ENCODE results near the gene SPATA6L. TPM values are rescaled to one million over a fixed set of nuclear protein-coding genes. Genes with fewer than 3 reads are reported as not detected.
A peak's percentile ranks its signal among the peaks of the same experiment; 100 is the strongest.

Gene SPATA6L
- total and polyA plus RNA-seq, 2 of the 13 experiments (the other 11 are each of a cell fraction or from before 2014, with no cell fraction given), result 1.1 to 1.9 TPM

- peak; percentile 9; the same call in 1 of the 2 replicates for TF ChIP-seq AHDC1 (CRISPR knock-in tag; IDR thresholded peaks at IDR 0.05; ENCODE audit: borderline replicate concordance)
- TF ChIP-seq GPN1 (CRISPR knock-in tag; IDR thresholded peaks at IDR 0.05; ENCODE audit: borderline replicate concordance), result no peak
- no peak for TF ChIP-seq ZNF816 (CRISPR knock-in tag; IDR thresholded peaks at IDR 0.05; ENCODE audit: borderline replicate concordance)
- no peak for TF ChIP-seq HDAC6 (IDR thresholded peaks at IDR 0.05; ENCODE audit: low read depth, low read length)
- no peak for TF ChIP-seq ZBTB7A (CRISPR knock-in tag; IDR thresholded peaks at IDR 0.05)
- TF ChIP-seq TFDP2 (CRISPR knock-in tag; IDR thresholded peaks at IDR 0.05), result no peak
- peak; percentile 53; the same call in 1 of the 2 replicates for TF ChIP-seq ELF1 (CRISPR knock-in tag; IDR thresholded peaks at IDR 0.05)
- no peak; the same call in 1 of the 2 replicates for TF ChIP-seq EHMT2 (IDR thresholded peaks at IDR 0.05; ENCODE audit: borderline replicate concordance, low read depth, low read length)
- peak; percentile 20; the same call in 1 of the 2 replicates for TF ChIP-seq TFE3 (CRISPR knock-in tag; IDR thresholded peaks at IDR 0.05)
- no peak for TF ChIP-seq CBFB (CRISPR knock-in tag; IDR thresholded peaks at IDR 0.05)
- TF ChIP-seq IKZF4 (CRISPR knock-in tag; IDR thresholded peaks at IDR 0.05; ENCODE audit: borderline replicate concordance, low read depth, not compliant biosample characterization), result no peak
- TF ChIP-seq SNAPC4 (CRISPR knock-in tag; IDR thresholded peaks at IDR 0.05), result 0 out of 2 replicates have a peak, but pooled peaks have one; percentile 61
- TF ChIP-seq ZNF121 (CRISPR knock-in tag; IDR thresholded peaks at IDR 0.05), result no peak
- peak; percentile 24 for TF ChIP-seq MIER3 (CRISPR knock-in tag; IDR thresholded peaks at IDR 0.05; ENCODE audit: borderline replicate concordance)
- TF ChIP-seq NR2F2 (IDR thresholded peaks at IDR 0.05; ENCODE audit: borderline replicate concordance, low read depth), result no peak
These were observed 3.1 kb downstream of the SPATA6L start (continued) for GRCh38 chr9:4662989-4663792.

Data from HepG2 (cell line).